ENCODE data around the gene ATAD3B.
"Not testable (repeated sequence)": the region's sequence is repeated elsewhere in the genome, so short reads cannot be mapped to it uniquely, and the experiment has no call there.

The ATAD3B gene

DNA sequence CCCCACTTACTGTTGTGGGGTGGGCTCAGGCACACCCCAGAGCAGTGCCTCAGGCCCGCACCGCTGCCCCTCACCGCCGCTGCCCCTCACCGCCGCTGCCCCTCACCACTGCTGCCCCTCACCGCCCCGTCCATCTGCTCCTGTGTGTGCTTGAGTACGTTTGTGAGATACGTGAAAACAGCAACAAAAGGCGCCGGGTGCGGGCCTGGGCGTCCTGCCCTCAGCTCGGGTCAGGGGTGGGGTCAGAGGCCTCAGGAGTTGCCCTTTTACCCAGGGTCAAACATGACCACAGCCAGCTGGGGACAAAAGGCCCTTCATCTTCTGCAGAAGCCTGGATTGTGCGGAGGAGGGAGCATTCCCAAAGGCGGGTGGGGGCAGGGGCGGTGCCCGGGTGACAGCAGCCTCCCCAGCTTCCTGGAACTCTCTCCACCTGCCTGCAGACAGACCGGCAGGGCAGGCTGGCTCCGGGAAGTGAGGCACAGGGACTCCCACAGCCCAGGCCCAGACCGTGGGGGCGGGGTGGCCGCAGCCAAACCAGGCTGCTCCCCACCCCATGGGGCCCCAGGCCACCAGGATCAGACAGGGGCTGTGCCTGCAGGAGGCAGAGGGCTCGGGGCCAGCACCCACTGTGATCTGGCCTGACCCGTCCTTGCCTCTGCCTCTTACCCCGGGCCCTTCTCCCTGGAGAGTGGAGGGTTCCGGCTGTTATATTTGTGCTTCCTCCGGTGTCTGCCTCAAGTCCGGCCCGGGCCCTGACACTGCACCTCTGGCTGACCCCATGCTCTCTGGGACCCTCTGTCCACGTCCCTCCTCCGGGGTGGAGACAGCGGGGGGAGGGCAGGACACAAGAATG lies 38.4 kb upstream of the ATAD3B start:
- no peak for DNase-seq (ENCODE audit: low read depth)

- peak; percentile 46 for DNase-seq (ENCODE audit: low read depth)
Measured at GRCh38 chr1:1433804-1434130, 37.8 kb upstream of the ATAD3B start.

- DNase-seq (ENCODE audit: low read depth): no peak
Measured at GRCh38 chr1:1434131-1434823, 37.3 kb upstream of the ATAD3B start.

- no peak for DNase-seq (ENCODE audit: low read depth)
Measured at GRCh38 chr1:1434824-1435105, 36.8 kb upstream of the ATAD3B start.

- DNase-seq (ENCODE audit: low read depth): peak; percentile 67
Measured at GRCh38 chr1:1435106-1435903, 36.3 kb upstream of the ATAD3B start, which contains the start of gene VWA1. Gene VWA1, plus strand, starts transcription at chr1:1435690. Its CDS starts 59 bp downstream, at chr1:1435749.

DNA sequence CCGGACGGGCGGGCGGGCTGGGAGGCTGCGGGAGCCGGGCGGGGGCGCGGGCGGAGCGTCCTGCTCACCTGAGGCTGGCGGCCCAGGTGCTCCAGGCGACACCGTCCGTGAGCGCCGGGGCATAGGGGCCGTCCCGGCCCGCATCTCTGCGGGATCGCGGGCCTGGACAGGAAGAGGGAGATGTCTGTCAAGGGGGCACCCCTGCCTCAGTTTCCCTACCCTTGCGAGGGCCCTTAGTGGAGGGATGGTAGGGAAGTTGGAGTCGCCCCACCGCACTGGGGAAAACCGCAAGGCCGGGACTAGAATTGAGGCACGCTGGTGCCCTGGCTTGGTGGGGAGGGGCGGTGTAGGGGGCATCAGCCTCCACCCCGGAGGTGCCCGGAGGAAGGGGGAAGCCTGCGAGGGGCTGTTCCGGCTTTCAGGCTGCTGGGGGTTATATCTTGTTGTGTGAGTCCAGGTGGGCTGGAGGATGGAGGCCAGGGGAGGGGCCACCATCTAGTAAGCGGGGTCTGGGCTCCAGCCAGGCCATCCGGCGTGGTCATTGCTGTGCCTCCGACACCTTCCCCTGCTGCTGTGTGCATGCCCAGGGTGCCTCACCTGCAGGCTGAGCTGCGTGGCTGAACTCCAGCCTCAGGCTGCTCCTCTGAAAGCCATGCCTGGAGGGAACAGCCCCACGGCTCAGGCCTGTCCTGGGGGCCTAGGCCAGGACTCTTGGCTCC lies 35.5 kb upstream of the ATAD3B start:
- DNase-seq (ENCODE audit: low read depth): no peak

GRCh38 chr1:1436630-1437032 lies 34.9 kb upstream of the ATAD3B start:
- DNase-seq (ENCODE audit: low read depth): no peak

DNA sequence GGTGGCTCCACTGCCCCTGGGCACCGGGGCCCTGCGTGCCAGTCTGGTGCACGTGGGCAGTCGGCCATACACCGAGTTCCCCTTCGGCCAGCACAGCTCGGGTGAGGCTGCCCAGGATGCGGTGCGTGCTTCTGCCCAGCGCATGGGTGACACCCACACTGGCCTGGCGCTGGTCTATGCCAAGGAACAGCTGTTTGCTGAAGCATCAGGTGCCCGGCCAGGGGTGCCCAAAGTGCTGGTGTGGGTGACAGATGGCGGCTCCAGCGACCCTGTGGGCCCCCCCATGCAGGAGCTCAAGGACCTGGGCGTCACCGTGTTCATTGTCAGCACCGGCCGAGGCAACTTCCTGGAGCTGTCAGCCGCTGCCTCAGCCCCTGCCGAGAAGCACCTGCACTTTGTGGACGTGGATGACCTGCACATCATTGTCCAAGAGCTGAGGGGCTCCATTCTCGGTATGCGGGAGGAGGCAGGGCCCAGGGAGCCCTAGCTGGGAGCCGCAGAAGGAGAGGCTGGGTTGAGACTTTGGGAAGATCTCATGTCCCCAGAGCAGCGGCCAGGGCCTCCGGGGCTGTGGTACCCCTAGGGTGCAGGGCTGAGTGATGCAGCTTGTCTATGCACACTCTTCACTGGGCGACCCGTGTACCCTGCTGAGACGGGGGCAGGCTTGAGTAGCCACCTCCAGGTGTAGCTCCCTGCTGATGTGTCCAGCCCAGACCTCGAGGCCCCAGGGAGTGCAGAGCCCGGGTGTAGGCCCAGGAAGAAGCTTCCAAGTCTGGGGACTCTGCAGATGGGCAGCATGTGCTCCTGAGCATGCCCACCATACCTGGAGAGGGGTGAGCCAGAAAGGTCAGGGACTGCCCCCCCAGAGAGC lies 34.3 kb upstream of the ATAD3B start:
- DNase-seq (ENCODE audit: low read depth): no peak

DNA sequence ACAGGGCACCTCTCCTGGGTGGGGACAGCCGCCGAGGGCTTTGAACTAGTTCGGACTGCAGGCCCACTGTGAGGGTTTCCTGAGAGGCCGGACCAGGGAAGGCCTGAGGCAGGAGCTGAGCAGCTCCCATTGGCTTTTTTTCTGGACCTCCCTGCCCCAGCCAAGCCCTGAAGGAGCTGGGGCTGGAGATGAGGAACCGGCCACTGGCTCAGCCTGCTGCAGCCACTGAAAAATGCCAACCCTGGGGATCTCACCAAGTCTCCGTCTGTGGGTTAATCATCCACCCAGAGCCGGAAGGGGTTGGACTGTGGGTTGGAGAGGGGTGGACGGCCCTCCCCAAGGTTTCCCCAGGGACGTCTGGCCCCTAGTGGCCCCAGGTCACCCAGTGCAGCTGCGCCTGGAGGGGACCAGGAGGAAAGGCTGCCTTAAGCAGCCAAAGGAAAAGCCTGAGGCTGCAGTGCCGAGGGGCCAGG lies 33.6 kb upstream of the ATAD3B start:
- no peak for DNase-seq (ENCODE audit: low read depth)

DNA sequence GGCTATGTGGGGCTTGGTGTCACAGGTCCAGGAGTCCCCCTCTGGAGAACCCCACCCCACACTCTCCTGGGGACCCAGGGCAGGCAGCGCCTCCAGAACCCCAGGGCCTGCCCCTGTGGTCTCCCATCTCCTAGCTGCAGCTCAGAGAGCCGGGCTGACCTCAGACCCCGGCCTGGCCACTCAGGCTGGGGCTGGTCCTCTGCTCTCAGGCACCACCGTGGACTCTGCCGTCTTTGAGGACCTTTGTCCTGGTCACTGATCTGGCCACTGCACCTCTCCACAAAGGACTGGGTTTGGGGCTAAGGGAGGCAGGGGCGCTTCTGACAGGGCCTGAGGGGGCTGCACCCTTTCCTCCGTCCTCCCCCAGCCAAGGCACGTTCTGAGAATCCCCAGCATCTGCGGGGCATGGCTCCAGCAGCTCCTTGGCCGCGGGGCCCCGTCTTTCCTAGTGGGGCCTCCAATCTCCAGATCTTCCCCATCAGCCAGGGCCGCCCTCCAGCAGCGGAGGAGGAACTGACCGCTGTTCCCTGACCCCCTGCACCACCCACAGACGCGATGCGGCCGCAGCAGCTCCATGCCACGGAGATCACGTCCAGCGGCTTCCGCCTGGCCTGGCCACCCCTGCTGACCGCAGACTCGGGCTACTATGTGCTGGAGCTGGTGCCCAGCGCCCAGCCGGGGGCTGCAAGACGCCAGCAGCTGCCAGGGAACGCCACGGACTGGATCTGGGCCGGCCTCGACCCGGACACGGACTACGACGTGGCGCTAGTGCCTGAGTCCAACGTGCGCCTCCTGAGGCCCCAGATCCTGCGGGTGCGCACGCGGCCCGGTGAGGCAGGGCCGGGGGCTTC lies 32.8 kb upstream of the ATAD3B start:
- no peak for DNase-seq (ENCODE audit: low read depth)

DNA sequence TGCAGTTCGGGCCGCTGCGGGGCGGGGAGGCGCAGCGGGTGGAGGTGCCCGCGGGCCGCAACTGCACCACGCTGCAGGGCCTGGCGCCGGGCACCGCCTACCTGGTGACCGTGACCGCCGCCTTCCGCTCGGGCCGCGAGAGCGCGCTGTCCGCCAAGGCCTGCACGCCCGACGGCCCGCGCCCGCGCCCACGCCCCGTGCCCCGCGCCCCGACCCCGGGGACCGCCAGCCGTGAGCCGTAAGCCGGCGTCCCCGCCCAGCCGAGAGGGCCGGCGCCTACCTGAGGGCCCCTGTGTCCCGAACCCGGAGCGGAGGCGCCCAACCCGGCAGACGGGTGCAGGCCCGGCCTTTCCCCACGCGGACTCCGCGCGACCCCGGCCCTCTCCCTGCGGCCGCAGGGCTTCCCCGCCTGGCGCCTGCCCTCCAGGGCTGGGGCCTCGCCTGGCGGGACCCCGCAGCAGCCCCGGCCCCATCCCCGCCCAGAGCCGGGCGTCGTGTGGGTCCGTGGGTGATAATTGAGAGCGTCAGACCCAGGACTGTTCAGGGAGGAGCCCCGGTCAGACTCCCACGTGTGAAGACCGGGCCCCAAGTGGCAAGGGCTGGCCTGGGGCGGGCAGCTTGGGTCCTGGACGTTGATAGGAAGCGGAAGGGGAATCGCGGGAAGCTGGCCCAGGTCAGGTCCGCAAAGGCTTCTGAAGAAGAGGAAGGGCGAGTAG lies 31.9 kb upstream of the ATAD3B start:
- DNase-seq (ENCODE audit: low read depth): no peak

GRCh38 chr1:1440262-1441001 lies 31.1 kb upstream of the ATAD3B start:
- DNase-seq (ENCODE audit: low read depth): no peak

GRCh38 chr1:1441002-1441888 lies 30.3 kb upstream of the ATAD3B start:
- DNase-seq (ENCODE audit: low read depth): no peak

GRCh38 chr1:1442069-1442770 lies 29.3 kb upstream of the ATAD3B start:
- no peak for DNase-seq (ENCODE audit: low read depth)

DNA sequence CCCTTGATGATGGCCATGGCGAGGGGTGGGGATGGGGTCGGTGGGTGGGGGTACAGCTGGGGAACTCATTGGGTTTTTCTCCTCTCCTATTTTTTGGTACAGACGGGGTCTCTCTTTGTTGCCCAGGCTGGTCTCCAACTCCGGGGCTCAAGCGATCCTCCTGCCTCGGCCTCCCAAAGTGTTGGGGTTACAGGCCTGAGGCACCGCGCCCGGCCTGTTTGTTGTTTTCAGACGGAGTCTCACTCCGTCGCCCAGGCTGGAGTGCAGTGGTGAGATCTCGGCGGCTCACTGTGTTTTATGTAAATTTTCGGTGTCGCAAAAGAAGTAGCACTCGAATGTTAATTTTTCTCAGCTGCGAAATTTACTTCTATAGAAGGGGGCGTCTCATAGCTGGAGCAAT lies 24.9 kb upstream of the ATAD3B start:
- not testable (repeated sequence) for DNase-seq (ENCODE audit: low read depth)

DNA sequence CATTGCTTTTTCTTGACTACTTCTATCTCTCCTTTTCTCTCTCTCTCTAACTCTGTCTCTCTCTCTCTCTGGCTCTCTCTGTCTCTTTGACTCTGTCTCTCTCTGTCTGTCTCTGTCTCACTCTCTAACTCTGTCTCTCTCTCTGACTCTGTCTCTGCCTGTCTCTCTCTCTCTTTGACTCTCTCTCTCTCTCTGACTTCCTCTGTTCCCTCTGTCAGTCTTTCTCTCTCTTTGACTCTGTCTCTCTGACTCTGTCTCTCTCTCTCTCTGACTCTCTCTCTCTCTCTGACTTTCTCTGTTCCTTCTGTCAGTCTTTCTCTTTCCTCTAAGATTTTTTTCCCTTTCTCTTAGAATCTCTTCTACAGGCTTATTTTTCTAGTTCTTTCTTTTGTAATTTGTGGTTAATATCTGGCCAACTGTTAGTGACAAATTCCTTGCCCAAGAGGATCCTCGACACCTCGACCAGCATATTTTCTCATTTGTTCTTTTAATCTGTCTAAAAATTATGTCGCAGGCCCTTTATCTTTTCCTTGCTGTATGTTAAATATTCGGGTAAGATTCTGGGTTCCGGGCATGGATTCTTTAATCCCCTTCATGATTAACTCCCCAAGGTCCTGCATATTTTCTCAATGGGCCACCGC lies 22.3 kb upstream of the ATAD3B start, which contains the start of gene ATAD3C:
ATAD3C (plus strand) TSS at position 591 of the 641 bp plus-strand sequence. CDS start 995 bp downstream, outside the sequence.
- DNase-seq (ENCODE audit: low read depth): no peak
